HL-60/S4 treated with phorbol 12-myristate 13-acetate at 8.2 ng/mL for 4 days and 3 days (cell line): ENCODE measurements around the gene SP9.

Experiments
- in situ Hi-C: fragments of 300-500 bp; cut with MboI; formaldehyde crosslinking; loops from 2 replicates; pipeline ENCODE4 v1.15.0; 2022; ENCODE audit warnings: low sequenced_read_pairs

SP9 gene

GRCh38 chr2:174333372-174334277 lies 1.1 kb upstream of the SP9 start:
- in situ Hi-C loops = no loop called here

DNA sequence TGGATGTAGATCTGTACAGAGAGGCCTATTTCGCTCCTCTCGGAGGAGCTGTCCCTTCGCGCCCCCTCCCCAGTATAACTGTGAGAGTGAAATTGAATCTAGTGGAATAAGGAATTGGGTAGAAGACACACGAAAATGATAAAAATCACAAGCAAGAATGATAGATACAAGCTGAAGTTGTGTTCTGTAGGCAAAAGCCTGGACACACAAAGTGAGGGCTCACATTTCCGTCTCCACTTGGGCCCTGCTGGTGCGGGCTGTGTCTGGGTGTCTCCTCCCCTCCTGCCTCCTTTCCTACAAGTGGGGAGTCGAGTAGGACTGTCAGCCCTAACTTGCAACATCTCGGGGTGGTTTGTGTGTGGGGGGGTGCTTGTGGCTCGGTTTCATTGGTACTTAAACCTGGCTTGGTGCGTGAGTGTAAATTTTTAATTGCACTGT lies 457 bp upstream of the SP9 start:
- in situ Hi-C loops = no loop called here

GRCh38 chr2:174335254-174335987 lies 667 bp downstream of the SP9 start:
- in situ Hi-C loops = no loop called here

- in situ Hi-C loops = no loop called here
Observed at GRCh38 chr2:174335988-174336500, 1.3 kb downstream of the SP9 start.

DNA sequence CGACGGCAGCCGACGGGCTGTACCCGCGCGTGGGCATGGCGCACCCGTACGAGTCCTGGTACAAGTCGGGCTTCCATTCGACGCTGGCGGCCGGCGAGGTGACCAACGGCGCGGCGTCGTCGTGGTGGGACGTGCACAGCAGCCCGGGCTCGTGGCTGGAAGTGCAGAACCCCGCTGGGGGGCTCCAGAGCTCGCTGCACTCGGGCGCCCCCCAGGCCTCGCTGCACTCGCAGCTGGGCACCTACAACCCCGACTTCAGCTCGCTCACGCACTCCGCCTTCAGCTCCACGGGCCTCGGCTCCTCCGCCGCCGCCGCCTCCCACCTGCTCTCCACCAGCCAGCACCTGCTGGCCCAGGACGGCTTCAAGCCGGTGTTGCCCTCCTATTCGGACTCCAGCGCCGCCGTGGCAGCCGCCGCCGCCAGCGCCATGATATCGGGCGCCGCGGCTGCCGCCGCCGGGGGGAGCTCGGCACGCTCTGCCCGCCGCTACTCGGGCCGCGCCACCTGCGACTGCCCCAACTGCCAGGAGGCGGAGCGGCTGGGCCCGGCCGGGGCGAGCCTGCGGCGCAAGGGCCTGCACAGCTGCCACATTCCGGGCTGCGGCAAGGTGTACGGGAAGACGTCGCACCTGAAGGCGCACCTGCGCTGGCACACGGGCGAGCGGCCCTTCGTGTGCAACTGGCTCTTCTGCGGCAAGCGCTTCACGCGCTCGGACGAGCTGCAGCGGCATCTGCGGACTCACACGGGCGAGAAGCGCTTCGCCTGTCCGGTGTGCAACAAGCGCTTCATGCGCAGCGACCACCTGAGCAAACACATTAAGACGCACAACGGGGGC lies 2.0 kb downstream of the SP9 start:
- in situ Hi-C loops = no loop called here

DNA sequence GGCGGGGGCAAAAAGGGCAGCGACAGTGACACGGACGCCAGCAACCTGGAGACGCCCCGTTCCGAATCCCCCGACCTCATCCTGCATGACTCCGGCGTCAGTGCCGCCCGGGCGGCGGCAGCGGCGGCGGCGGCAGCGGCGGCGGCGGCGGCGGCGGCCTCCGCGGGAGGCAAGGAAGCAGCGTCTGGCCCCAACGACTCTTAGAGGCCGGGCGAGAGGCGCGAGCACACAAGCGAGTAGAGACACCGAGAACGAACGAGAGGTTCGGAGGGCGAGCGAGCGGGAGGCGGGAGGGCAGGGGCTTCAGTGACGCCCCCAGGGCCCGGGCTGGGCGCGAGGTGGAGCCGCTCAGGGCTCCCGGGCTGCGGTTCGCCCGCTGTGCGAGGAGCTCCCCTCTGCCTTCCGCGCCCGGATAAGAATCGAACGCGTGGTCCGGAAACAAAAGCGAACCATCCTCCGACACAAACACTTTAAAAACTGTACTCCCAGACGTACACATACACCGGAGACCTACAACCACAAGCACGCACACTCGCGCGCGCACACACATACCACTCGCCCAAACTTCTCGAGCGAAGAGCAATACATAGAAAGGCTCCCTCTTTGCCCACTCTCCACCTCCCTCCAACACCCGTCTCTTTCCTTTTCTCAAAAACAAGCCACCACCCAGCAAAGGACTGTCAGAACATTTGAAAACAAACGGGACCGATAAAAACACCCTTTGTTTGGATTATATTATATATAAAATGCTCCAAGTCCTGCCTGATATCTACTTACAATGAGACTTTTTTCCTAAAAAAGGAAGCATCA lies 2.8 kb downstream of the SP9 start:
- in situ Hi-C loops = no loop called here

- in situ Hi-C loops = no loop called here
Observed at GRCh38 chr2:174338147-174338605, 3.4 kb downstream of the SP9 start.

- in situ Hi-C loops = no loop called here
Observed at GRCh38 chr2:174338671-174339560, 4.2 kb downstream of the SP9 start.

DNA sequence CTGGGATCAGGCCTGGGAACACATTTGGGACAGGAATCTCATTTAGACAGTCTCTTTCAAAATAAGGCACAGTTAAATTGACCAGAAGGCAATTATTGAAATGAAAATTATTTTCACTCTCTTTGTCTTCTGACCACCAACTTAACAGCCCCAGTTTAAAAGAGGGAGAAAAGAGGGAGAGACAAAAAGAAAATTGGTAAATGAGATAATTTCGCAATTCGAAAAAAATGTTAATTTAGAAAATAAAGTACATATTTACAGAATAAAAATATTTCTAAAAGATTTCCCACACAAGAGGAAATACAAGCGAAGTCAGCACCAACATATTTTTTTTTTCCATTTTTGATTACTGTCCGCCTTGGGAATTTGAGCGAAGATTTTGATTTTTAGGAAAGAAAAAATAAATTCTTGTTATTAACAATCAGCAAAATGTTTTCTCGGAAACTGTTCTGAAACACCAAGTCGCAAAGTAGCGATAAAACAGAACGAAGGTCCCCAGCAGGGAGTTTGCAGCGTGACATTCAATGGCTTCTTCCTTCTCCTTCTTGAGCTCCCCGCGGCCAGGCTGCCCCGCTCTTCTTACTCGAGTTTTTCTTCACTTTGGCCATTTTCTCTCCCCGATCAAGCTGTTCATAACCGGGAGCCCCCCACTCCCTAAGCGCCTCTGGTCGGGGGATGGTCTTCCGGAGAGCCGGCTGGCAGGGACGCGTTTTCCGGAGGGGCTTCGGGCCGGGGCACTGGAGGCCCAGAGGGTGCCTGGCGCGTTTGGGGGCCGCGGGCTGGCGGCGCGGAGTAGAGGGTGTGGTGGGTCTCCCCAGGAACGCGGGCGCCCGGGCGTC lies 5.0 kb downstream of the SP9 start:
- in situ Hi-C loops = no loop called here

- in situ Hi-C loops = no loop called here
Observed at GRCh38 chr2:174340400-174341292, 5.9 kb downstream of the SP9 start.

DNA sequence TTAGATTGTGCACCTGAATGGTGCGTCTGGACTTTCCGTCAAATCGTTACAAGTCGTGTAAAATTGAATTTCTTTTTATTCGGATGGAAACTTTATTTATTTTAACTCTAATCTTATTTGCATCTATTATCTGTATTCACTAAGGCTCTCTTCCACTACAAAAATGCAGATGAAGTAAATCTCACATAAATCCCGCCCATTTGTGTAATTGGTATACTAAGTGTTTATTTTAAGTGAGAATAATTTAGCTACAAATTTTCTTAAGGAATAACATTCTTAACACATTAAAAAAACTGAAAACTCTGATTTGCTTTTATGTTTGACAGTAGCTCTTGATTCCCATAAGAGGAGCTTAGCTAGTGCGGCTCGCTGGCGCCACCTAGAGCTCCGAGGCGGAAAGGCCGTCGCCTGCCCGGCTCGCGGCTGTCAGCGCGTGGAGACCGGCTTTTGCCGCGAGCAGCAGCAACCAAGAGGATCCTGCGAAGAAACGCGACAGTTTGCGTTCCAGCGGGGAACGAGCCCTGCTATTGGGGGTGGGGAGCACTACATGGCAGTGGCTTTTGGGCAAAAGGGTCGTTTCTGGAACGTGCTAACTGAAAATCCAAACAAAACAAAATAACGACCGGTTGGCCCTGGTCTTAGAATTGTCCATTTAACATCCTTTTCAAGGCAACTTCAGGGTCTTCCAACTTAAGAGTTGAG lies 6.7 kb downstream of the SP9 start:
- in situ Hi-C loops = no loop called here

GRCh38 chr2:174341995-174342685 lies 7.4 kb downstream of the SP9 start:
- in situ Hi-C loops = no loop called here

DNA sequence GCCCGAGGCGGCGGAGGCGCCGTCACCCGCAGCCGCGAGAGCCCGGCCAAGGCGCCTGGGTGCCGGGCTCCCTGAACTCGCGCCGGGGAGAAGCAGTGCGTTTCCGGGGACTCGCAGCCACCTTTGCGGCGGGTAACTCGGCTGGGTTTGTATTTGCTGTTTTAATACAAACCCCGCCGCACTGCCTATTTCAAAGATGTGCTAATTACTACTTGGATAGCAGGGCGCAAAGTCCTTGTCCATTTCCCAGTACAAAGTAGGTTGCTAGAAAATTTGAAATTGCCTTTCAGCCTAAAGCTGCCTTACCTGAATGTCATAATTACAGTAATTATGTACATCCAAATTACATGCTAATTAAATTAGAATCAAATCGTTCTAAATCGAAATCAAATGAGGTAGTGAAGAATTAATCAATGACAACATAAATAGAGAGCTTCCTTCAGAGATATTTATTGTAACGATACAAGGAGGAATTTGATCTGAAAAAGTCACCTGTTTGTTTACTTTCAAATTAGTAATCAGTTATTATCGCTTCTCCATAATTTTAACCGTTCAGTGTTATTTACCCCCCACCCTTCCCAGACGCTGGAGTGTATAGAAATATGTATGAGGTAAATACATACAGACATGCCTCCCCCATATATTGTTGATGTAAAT lies 8.1 kb downstream of the SP9 start:
- in situ Hi-C loops = no loop called here

- in situ Hi-C loops = no loop called here
Observed at GRCh38 chr2:174343343-174343622, 8.5 kb downstream of the SP9 start.

DNA sequence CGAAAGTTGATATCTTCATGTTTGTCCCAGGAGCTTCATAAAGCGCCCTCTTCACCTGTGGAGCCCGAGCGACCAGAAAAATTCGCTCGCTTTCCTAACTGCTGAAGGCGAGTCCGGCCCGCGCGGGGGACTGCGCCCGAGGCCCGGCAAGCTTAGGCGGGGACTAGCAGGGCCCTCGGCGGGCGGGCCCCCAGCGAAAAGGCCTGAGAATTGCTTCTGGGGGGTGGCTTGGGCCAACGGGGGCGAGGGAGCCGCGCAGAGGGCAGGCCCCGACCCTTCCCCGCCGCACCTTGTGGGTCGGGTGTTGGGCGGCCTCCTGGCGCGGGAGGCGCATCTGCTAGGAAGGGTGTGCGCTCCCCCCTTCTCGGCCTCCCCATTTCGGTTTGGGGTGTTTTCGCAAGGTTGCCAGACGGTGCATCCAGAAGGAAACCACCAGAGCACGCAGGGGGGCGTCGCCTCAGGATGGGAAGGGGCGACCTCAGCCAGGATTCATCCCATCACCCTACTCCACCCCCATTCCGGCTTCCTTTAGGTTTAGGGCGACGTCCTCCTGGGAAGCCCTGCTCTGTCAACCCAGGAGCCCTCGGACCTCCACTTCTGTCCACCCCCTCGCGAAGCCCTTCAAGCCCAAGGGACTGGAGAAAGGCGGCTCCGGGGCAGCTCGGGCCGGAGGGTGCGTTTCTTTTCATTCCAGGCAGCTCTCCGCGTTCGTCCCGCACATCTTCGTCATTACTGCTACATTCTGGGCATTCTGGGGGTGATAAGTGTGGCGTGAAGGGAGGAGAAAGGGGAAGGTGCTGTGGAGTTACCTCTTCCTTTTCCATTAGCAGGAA lies 9.1 kb downstream of the SP9 start:
- in situ Hi-C loops = no loop called here
